DOHH2 (cell line): ENCODE results near the gene CST5.

Source experiments
- H3F3A ChIP-seq: fragments of 200-600 bp; sonication (generic), shearing (Covaris generic); 2 replicates; pipeline ENCODE4 v1.6.0; 2016; ENCODE audit warnings: antibody characterized with exemption, mild to moderate bottlenecking; ENCODE audit not compliant: control insufficient read depth, insufficient read depth
- H3K27ac ChIP-seq: fragments of 200-600 bp; sonication (generic); 2 replicates; pipeline ENCODE4 v1.5.1; 2014; ENCODE audit warnings: low read depth, mild to moderate bottlenecking, low read length, moderate library complexity
- H3K27me3 ChIP-seq: fragments of 200-600 bp; sonication (generic); 2 replicates; pipeline ENCODE4 v1.6.1; 2014; ENCODE audit warnings: mild to moderate bottlenecking, low read length, mixed read lengths; ENCODE audit not compliant: control insufficient read depth
- H3K36me3 ChIP-seq: fragments of 200-600 bp; sonication (generic); 2 replicates; pipeline ENCODE4 v1.6.1; 2014; ENCODE audit warnings: mild to moderate bottlenecking, low read length, moderate library complexity, mixed read lengths; ENCODE audit not compliant: control insufficient read depth
- H3K4me1 ChIP-seq: fragments of 200-600 bp; sonication (generic); 2 replicates; pipeline ENCODE4 v1.6.1; 2014; ENCODE audit warnings: mild to moderate bottlenecking, low read length, mixed read lengths; ENCODE audit not compliant: control insufficient read depth
- H3K4me2 ChIP-seq: fragments of 200-600 bp; sonication (generic); 2 replicates; pipeline ENCODE4 v1.6.0; 2014; ENCODE audit warnings: mild to moderate bottlenecking, low read length, moderate library complexity
- H3K4me3 ChIP-seq: fragments of 200-600 bp; sonication (generic); 2 replicates; pipeline ENCODE4 v1.5.1; 2014; ENCODE audit warnings: mild to moderate bottlenecking, low read length, mixed read lengths
- H3K79me2 ChIP-seq: fragments of 200-600 bp; sonication (generic); 2 replicates; pipeline ENCODE4 v1.6.1; 2014; ENCODE audit warnings: mild to moderate bottlenecking, low read length, mixed read lengths; ENCODE audit not compliant: control insufficient read depth
- H3K9me2 ChIP-seq: fragments of 200-600 bp; sonication (generic); replicated peaks from 2 replicates; pipeline ENCODE4 v1.6.1; 2014; ENCODE audit warnings: mild to moderate bottlenecking, low read length, mixed read lengths; ENCODE audit not compliant: control insufficient read depth
- H3K9me3 ChIP-seq: fragments of 200-600 bp; sonication (generic); 2 replicates; pipeline ENCODE4 v1.6.1; 2014; ENCODE audit warnings: antibody characterized with exemption, low read length, mixed read lengths; ENCODE audit not compliant: control insufficient read depth, insufficient read depth
- H4K20me1 ChIP-seq: fragments of 200-600 bp; sonication (generic); 2 replicates; pipeline ENCODE4 v1.6.0; 2014; ENCODE audit warnings: low read depth, mild to moderate bottlenecking, antibody characterized with exemption, low read length, moderate library complexity; ENCODE audit not compliant: control insufficient read depth, insufficient read depth
- CTCF ChIP-seq: fragments of 200-600 bp; sonication (generic); IDR thresholded peaks from one replicate; pipeline ENCODE4 v1.5.1; 2014; ENCODE audit warnings: antibody characterized with exemption, mild to moderate bottlenecking, low read depth, low read length; ENCODE audit not compliant: poor library complexity, severe bottlenecking
- EZH2phosphoT487 ChIP-seq: fragments of 200-600 bp; sonication (generic); IDR thresholded peaks from 2 replicates; pipeline ENCODE4 v1.6.1; 2017; ENCODE audit warnings: borderline replicate concordance, mild to moderate bottlenecking, antibody characterized with exemption, low read length, moderate library complexity, mixed read lengths

CST5 gene

GRCh38 chr20:23879328-23879798, at the start of gene CST5:
Gene CST5 (minus strand): TSS chr20:23879748. CDS start chr20:23879676, 72 bp downstream.
- H3K36me3 ChIP-seq: no peaks in the 10 kb centered on the region
- H3F3A ChIP-seq: no peaks in the 10 kb centered on the region
- H3K9me3 ChIP-seq: no peaks in the 10 kb centered on the region
- peaks cover 6% of the 10 kb centered on the region for H3K4me1 ChIP-seq
- H3K79me2 ChIP-seq: no peaks in the 10 kb centered on the region
- no peak within 1 kb of the TSS for H3K27ac ChIP-seq
- H4K20me1 ChIP-seq: no peaks in the 10 kb centered on the region
- no peak within 1 kb of the TSS for H3K4me2 ChIP-seq
- no peaks in the 10 kb centered on the region for H3K9me2 ChIP-seq
- TF ChIP-seq EZH2phosphoT487: no peak
- no peak for TF ChIP-seq CTCF
- H3K27me3 ChIP-seq: no peaks in the 10 kb centered on the region
- H3K4me3 ChIP-seq: no peak within 1 kb of the TSS

- no peak overlapping the region for H3K27ac ChIP-seq
- no peak overlapping the region for H3K4me3 ChIP-seq
- H3K9me2 ChIP-seq: no peaks in the 10 kb centered on the region
- no peaks in the 10 kb centered on the region for H3K27me3 ChIP-seq
- H3F3A ChIP-seq: no peaks in the 10 kb centered on the region
- no peak for TF ChIP-seq EZH2phosphoT487
- no peak for TF ChIP-seq CTCF
- H3K4me2 ChIP-seq: no peak overlapping the region
- H3K36me3 ChIP-seq: no peaks in the 10 kb centered on the region
- no peaks in the 10 kb centered on the region for H3K4me1 ChIP-seq
- H3K9me3 ChIP-seq: no peaks in the 10 kb centered on the region
- no peaks in the 10 kb centered on the region for H3K79me2 ChIP-seq
- no peaks in the 10 kb centered on the region for H4K20me1 ChIP-seq
Measured at GRCh38 chr20:23928788-23929187, 49.2 kb upstream of the CST5 start.

GRCh38 chr20:23928353-23928752, 48.8 kb upstream of the CST5 start:
- Histone ChIP-seq H3F3A (no peaks in the 10 kb centered on the region), H3K4me2 (no peak overlapping the region), H3K9me2 (no peaks in the 10 kb centered on the region), H3K27me3 (no peaks in the 10 kb centered on the region), H3K4me3 (no peak overlapping the region), H3K36me3 (no peaks in the 10 kb centered on the region), H3K27ac (no peak overlapping the region), H3K79me2 (no peaks in the 10 kb centered on the region), H4K20me1 (no peaks in the 10 kb centered on the region), H3K4me1 (no peaks in the 10 kb centered on the region), H3K9me3 (no peaks in the 10 kb centered on the region)
- TF ChIP-seq CTCF: no peak
- TF ChIP-seq EZH2phosphoT487: no peak
